Right lobe of liver (tissue), 4 donors: ENCODE data around the gene EFHC2.

Experiments
- POLR2A ChIP-seq: fragments of 450-650 bp; IDR thresholded peaks from one replicate; pipeline ENCODE4 v1.6.1; 2017; ENCODE audit warnings: antibody characterized with exemption, mild to moderate bottlenecking
- TF ChIP-seq, protein P1 (sequence below), 4 donors: fragments of 200-600 bp in 3 of 4; fragments of 450-650 bp in 1 of 4; IDR thresholded peaks; one replicate each; pipeline versions ENCODE4 v1.5.1 to v1.8.0; 2016 to 2022; ENCODE audit warnings: antibody characterized with exemption in 4 of 4, mild to moderate bottlenecking in 2 of 4
- donor health status: DM: no; HTN: no; CAD: no.
- donor health status: DM: no; HTN: no; CAD: no.
- donor health status: DM: no; HTN: yes; CAD: no.

DNA sequence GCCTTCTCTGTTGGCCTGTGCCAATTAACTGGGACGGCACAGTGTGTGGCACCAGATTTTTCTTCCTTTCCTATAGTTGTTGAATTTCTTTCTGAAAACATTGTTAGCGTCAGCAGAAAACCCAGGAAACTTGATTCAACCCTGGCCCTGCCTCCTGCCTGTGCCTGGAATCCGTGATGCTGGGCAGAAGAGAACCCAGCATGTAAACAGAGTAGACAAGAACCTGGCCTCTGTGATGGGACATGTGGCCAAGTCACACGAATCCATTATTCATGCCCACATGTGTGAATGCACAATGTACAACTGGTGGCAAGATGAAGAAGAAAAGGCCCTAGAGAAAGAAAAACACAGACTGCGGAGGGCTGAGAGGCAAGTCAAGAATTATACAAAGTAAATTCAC is 111.4 kb downstream of the EFHC2 start:
- TF ChIP-seq, protein P1, sequence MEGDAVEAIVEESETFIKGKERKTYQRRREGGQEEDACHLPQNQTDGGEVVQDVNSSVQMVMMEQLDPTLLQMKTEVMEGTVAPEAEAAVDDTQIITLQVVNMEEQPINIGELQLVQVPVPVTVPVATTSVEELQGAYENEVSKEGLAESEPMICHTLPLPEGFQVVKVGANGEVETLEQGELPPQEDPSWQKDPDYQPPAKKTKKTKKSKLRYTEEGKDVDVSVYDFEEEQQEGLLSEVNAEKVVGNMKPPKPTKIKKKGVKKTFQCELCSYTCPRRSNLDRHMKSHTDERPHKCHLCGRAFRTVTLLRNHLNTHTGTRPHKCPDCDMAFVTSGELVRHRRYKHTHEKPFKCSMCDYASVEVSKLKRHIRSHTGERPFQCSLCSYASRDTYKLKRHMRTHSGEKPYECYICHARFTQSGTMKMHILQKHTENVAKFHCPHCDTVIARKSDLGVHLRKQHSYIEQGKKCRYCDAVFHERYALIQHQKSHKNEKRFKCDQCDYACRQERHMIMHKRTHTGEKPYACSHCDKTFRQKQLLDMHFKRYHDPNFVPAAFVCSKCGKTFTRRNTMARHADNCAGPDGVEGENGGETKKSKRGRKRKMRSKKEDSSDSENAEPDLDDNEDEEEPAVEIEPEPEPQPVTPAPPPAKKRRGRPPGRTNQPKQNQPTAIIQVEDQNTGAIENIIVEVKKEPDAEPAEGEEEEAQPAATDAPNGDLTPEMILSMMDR (IDR thresholded peaks at IDR 0.05) = no peak
- TF ChIP-seq POLR2A = no peak
